ENCODE measurements around the gene SLC44A5. TPM values are rescaled to one million over a fixed set of nuclear protein-coding genes. Genes with fewer than 3 reads are reported as not detected.
"Not testable (repeated sequence)": the region's sequence is repeated elsewhere in the genome, so short reads cannot be mapped to it uniquely, and the experiment has no call there.

SLC44A5 gene
- 0.21 and 0.44 TPM in 2 replicates for total RNA-seq
- long read RNA-seq, result 0 reads

DNA sequence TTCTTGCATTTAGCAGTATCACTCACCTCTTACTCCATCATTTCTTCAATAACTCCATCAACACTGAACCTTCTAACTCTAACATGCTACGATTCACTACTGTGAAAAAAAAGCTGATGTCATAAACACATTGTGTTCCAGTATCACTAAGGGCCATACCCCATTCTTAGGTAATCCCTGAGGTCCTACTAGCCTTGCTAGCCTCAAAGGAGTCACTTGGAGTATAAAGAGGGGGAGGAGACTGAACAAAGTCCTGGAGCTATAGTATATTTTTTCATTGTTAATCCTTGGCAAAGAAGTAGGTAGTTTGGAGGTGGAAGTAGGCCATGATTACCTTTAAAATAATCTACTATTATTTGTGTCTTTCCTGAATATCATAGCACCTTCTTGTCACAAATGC is at the start of gene SLC44A5:
Gene SLC44A5 (minus strand): TSS at position 101 of the 400 bp plus-strand sequence. CDS start 69,667 bp downstream, outside the sequence.
- no peak for DNase-seq (ENCODE audit: extremely low spot score, unreplicated experiment)
- Mint-ChIP-seq H3K27me3 (ENCODE audit: unreplicated experiment) (peaks cover 49% of the 10 kb centered on the region), H3K4me3 (ENCODE audit: unreplicated experiment) (no peak within 1 kb of the TSS), H3K9me3 (ENCODE audit: unreplicated experiment) (no peaks in the 10 kb centered on the region), H3K36me3 (ENCODE audit: unreplicated experiment) (no peaks in the 10 kb centered on the region), H3K4me1 (ENCODE audit: unreplicated experiment) (peaks cover 11% of the 10 kb centered on the region), H3K27ac (ENCODE audit: unreplicated experiment) (no peak within 1 kb of the TSS)
- TF ChIP-seq, protein P1, sequence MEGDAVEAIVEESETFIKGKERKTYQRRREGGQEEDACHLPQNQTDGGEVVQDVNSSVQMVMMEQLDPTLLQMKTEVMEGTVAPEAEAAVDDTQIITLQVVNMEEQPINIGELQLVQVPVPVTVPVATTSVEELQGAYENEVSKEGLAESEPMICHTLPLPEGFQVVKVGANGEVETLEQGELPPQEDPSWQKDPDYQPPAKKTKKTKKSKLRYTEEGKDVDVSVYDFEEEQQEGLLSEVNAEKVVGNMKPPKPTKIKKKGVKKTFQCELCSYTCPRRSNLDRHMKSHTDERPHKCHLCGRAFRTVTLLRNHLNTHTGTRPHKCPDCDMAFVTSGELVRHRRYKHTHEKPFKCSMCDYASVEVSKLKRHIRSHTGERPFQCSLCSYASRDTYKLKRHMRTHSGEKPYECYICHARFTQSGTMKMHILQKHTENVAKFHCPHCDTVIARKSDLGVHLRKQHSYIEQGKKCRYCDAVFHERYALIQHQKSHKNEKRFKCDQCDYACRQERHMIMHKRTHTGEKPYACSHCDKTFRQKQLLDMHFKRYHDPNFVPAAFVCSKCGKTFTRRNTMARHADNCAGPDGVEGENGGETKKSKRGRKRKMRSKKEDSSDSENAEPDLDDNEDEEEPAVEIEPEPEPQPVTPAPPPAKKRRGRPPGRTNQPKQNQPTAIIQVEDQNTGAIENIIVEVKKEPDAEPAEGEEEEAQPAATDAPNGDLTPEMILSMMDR (IDR thresholded peaks at IDR 0.05), result no peak

DNA sequence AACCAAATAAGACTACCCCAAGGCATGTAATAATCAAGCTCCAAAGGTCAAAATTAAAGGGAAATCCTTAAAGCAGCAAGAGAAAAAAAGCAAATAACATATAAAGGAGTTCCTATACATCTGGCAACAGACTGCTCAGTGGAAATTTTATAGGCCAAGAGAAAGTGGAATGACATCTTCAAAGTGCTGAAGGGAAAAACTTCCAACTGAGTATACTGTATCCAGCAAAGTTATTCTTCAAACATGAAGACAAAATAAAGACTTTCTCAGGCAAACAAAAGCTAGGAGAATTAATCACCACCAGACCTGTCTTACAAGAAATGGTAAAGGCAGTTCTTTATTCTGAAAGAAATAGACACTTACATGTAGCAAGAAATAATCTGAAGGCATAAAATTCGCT is 45.0 kb upstream of the SLC44A5 start:
- DNase-seq (ENCODE audit: extremely low spot score, unreplicated experiment), result no peak
- peaks cover 6% of the 10 kb centered on the region for H3K9me3 Mint-ChIP-seq (ENCODE audit: unreplicated experiment)

DNA sequence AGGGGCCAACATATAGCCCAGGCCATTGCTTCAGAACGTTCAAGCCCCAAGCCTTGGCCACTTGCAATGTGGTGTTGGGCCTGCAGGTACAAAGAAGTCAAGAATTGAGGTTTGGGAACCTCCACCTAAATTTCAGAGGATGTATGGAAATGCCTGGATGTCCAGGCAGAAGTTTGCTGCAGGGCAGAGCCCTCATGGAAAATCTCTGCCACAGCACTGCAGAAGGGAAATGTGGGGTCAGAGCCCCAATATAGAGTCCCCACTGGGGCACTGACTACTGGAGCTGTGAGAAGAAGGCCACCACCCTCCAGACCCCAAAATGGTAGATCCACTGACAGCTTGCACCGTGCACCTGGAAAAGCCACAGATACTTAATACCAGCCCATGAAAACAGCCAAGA is 36.3 kb upstream of the SLC44A5 start:
- not testable (repeated sequence) for H3K27ac Mint-ChIP-seq (ENCODE audit: unreplicated experiment); DNase-seq (ENCODE audit: extremely low spot score, unreplicated experiment); H3K4me1 Mint-ChIP-seq (ENCODE audit: unreplicated experiment); H3K4me3 Mint-ChIP-seq (ENCODE audit: unreplicated experiment); H3K9me3 Mint-ChIP-seq (ENCODE audit: unreplicated experiment); H3K27me3 Mint-ChIP-seq (ENCODE audit: unreplicated experiment); H3K36me3 Mint-ChIP-seq (ENCODE audit: unreplicated experiment)

More for the DNA sequence above, 45.0 kb upstream of the SLC44A5 start:
- Mint-ChIP-seq H3K27me3 (ENCODE audit: unreplicated experiment) (peaks cover 8% of the 10 kb centered on the region), H3K27ac (ENCODE audit: unreplicated experiment) (no peak overlapping the region), H3K4me3 (ENCODE audit: unreplicated experiment) (no peak overlapping the region), H3K36me3 (ENCODE audit: unreplicated experiment) (no peaks in the 10 kb centered on the region), H3K4me1 (ENCODE audit: unreplicated experiment) (no peaks in the 10 kb centered on the region)
- TF ChIP-seq, protein P1 (IDR thresholded peaks at IDR 0.05), result no peak

DNA sequence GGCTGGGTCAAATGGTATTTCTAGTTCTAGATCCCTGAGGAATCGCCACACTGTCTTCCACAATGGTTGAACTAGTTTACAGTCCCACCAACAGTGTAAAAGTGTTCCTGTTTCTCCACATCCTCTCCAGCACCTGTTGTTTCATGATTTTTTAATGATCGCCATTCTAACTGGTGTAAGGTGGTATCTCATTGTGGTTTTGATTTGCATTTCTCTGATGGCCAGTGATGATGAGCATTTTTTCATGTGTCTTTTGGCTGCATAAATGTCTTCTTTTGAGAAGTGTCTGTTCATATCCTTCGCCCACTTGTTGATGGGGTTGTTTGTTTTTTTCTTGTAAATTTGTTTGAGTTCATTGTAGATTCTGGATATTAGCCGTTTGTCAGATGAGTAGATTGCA is 34.2 kb upstream of the SLC44A5 start:
- not testable (repeated sequence) for H3K4me1 Mint-ChIP-seq (ENCODE audit: unreplicated experiment); H3K9me3 Mint-ChIP-seq (ENCODE audit: unreplicated experiment); H3K4me3 Mint-ChIP-seq (ENCODE audit: unreplicated experiment); DNase-seq (ENCODE audit: extremely low spot score, unreplicated experiment); H3K27me3 Mint-ChIP-seq (ENCODE audit: unreplicated experiment); H3K36me3 Mint-ChIP-seq (ENCODE audit: unreplicated experiment); H3K27ac Mint-ChIP-seq (ENCODE audit: unreplicated experiment)

DNA sequence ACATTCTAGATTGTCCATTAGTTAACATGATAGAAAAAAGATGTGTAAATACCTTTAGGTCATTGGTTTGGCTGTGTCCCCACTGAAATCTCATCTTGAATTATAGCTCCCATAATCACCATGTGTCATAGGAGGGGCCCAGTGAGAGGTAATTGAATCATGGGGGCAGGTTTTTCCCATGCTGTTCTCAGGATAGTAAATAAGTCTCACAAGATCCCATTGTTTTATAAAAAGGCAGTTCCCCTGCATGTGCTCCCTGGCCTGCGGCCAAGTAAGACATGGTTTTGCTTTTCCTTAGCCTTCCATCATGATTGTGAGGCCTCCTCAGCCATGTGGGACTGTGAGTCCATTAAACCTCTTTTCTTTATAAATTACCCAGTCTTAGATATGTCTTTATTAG is 32.5 kb upstream of the SLC44A5 start:
- Mint-ChIP-seq H3K36me3 (ENCODE audit: unreplicated experiment) (no peaks in the 10 kb centered on the region), H3K27me3 (ENCODE audit: unreplicated experiment) (peaks cover 3% of the 10 kb centered on the region), H3K27ac (ENCODE audit: unreplicated experiment) (no peak overlapping the region), H3K4me3 (ENCODE audit: unreplicated experiment) (no peak overlapping the region), H3K9me3 (ENCODE audit: unreplicated experiment) (no peaks in the 10 kb centered on the region), H3K4me1 (ENCODE audit: unreplicated experiment) (no peaks in the 10 kb centered on the region)
- TF ChIP-seq, protein P1 (IDR thresholded peaks at IDR 0.05), result no peak
- DNase-seq (ENCODE audit: extremely low spot score, unreplicated experiment), result no peak

DNA sequence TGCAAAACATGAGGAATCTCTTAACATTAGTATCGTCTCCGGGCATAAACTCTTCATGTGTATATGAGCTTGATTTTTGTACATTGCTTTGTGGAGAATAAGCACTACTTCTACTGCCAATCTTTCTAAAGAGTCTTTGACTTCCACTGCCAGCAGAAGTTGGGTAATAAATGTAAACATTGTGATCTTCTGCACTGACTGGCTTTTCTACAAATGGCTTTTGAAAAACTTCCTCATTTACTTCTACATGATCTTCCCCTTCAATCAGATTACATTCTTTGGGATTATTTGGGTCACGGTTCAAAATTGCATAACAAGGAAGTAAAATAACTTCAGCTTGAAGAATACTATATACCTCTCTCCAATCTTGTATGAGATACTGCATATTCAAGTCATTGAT is 30.4 kb upstream of the SLC44A5 start:
- TF ChIP-seq, protein P1 (IDR thresholded peaks at IDR 0.05), result no peak
- no peak for DNase-seq (ENCODE audit: extremely low spot score, unreplicated experiment)
- Mint-ChIP-seq H3K27ac (ENCODE audit: unreplicated experiment) (no peak overlapping the region), H3K4me1 (ENCODE audit: unreplicated experiment) (no peaks in the 10 kb centered on the region), H3K36me3 (ENCODE audit: unreplicated experiment) (no peaks in the 10 kb centered on the region), H3K27me3 (ENCODE audit: unreplicated experiment) (peaks cover 3% of the 10 kb centered on the region), H3K9me3 (ENCODE audit: unreplicated experiment) (no peaks in the 10 kb centered on the region), H3K4me3 (ENCODE audit: unreplicated experiment) (no peak overlapping the region)
